CD4-positive, alpha-beta T cell (primary cell): Measurements from ENCODE around the gene NUDT8. TPM values are rescaled to one million over a fixed set of nuclear protein-coding genes. Genes with fewer than 3 reads are reported as not detected.
"Not testable (repeated sequence)": the region's sequence is repeated elsewhere in the genome, so short reads cannot be mapped to it uniquely, and the experiment has no call there.

Experiments used
- ATAC-seq: fragments of 200-7000 bp; cut with Tn5 transposase; one replicate; pipeline ENCODE4 v1.10.0; 2022; ENCODE audit warnings: mild to moderate bottlenecking; ENCODE audit not compliant: poor library complexity
- CTCF ChIA-PET: fragments of 350-600 bp; sonication (Branson Sonifier 250); formaldehyde crosslinking; loops from one replicate; lab custom pipeline; 2021; ENCODE audit warnings: antibody characterized with exemption, inconsistent platforms; lab: Charles Lee
- POLR2A ChIA-PET: fragments of 350-600 bp; sonication (Branson Sonifier 250); formaldehyde crosslinking; loops from one replicate; lab custom pipeline; 2021; ENCODE audit warnings: antibody characterized with exemption, inconsistent platforms; lab: Charles Lee
- DNase-seq, 14 experiments: peaks; one replicate each; pipeline ENCODE4 v3.0.0-alpha.2; 2013 to 2020; ENCODE audit warnings: mixed read lengths in 2 of 14
- H3K27ac ChIP-seq, 2 donors: one replicate each; pipeline versions ENCODE4 v1.5.1 to v1.7.0; 2013; ENCODE audit warnings: low read length in 2 of 2, low read depth in 1 of 2, mild to moderate bottlenecking in 1 of 2
- H3K27me3 ChIP-seq, 2 experiments: 1 replicate in 1 of 2; 2 replicates in 1 of 2; pipeline versions ENCODE4 v1.6.1 to v1.7.0; 2013; ENCODE audit warnings: low read length in 2 of 2, control low read depth in 1 of 2, mild to moderate bottlenecking in 1 of 2, moderate library complexity in 1 of 2; ENCODE audit not compliant: insufficient read depth in 2 of 2, control insufficient read depth in 1 of 2
- H3K36me3 ChIP-seq: one replicate; pipeline ENCODE4 v1.6.1; 2013; ENCODE audit warnings: low read length, control low read depth; ENCODE audit not compliant: insufficient read depth
- H3K4me1 ChIP-seq: one replicate; pipeline ENCODE4 v1.6.1; 2013; ENCODE audit warnings: low read length, control low read depth; ENCODE audit not compliant: insufficient read depth
- H3K4me3 ChIP-seq: one replicate; pipeline ENCODE4 v1.5.1; 2013; ENCODE audit warnings: mild to moderate bottlenecking, low read length, moderate library complexity
- H3K9me3 ChIP-seq, 2 experiments: 1 replicate in 1 of 2; 2 replicates in 1 of 2; pipeline versions ENCODE4 v1.6.1 to v1.7.0; 2013; ENCODE audit warnings: low read length in 2 of 2, mild to moderate bottlenecking in 2 of 2, control low read depth in 1 of 2, moderate library complexity in 1 of 2; ENCODE audit not compliant: control insufficient read depth in 1 of 2, insufficient read depth in 1 of 2
- H3K27ac Mint-ChIP-seq: one replicate; pipeline ENCODE4 v1.8.0; 2020; ENCODE audit warnings: mixed read lengths
- H3K27me3 Mint-ChIP-seq: one replicate; pipeline ENCODE4 v1.8.0; 2021; ENCODE audit warnings: mixed read lengths
- H3K36me3 Mint-ChIP-seq: one replicate; pipeline ENCODE4 v1.8.0; 2021; ENCODE audit warnings: low read depth, mixed read lengths
- H3K4me1 Mint-ChIP-seq: one replicate; pipeline ENCODE4 v1.8.0; 2021; ENCODE audit warnings: low read depth, mixed read lengths
- H3K4me3 Mint-ChIP-seq: one replicate; pipeline ENCODE4 v1.8.0; 2020; ENCODE audit warnings: mild to moderate bottlenecking, mixed read lengths
- H3K9me3 Mint-ChIP-seq: one replicate; pipeline ENCODE4 v1.8.0; 2020; ENCODE audit warnings: mixed read lengths
- CTCF ChIP-seq: fragments of 200-600 bp; IDR thresholded peaks from one replicate; pipeline ENCODE4 v1.8.0; 2022; ENCODE audit warnings: antibody characterized with exemption, mild to moderate bottlenecking
- intact Hi-C, 2 experiments: fragments of 100-400 bp; cut with DNase I in 1 of 2; cut with micrococcal nuclease in 1 of 2; formaldehyde crosslinking; loops; one replicate each; pipeline versions ENCODE4 v1.15.1 to v1.9.0; 2023 to 2025; cut with DNase I, micrococcal nuclease
- total RNA-seq, 174 experiments: library from RNA in 2 of 174; stranded (reverse) in 2 of 174; gene quantifications; one replicate each; pipeline ENCODE4 v1.2.3 and lab custom pipeline; 2021 to 2026

Gene NUDT8
- total RNA-seq, 2 experiments from 2014 or later: 0.92 to 1.4 TPM

- Histone ChIP-seq H3K27ac (no peak overlapping the region), H3K4me3 (no peak overlapping the region), H3K9me3 (no peaks in the 10 kb centered on the region), H3K4me1 (peaks cover 22% of the 10 kb centered on the region), H3K36me3 (no peaks in the 10 kb centered on the region), H3K27me3 (no peaks in the 10 kb centered on the region)
- H3K27ac Mint-ChIP-seq: no peak overlapping the region
- TF ChIP-seq CTCF: no peak
- no peaks in the 10 kb centered on the region for H3K36me3 Mint-ChIP-seq
- H3K4me3 Mint-ChIP-seq: peak overlapping the region; percentile 56
- H3K9me3 Mint-ChIP-seq: no peaks in the 10 kb centered on the region
- peaks cover 6% of the 10 kb centered on the region for H3K4me1 Mint-ChIP-seq
- ChIA-PET CTCF (interaction anchor here (1.6 to 3.7 kb wide), 6 partner anchors 11 to 31 kb away, joined by 7 to 38 read pairs (median 12); partner anchors contain the start of genes ACY3 and TBX10), POLR2A (interaction anchor here (2.6 to 4.5 kb wide), 4 partner anchors 14 to 45 kb away, joined by 16 to 51 read pairs (median 30); partner anchors contain the start of genes ACY3 and GSTP1)
- H3K27me3 Mint-ChIP-seq: no peaks in the 10 kb centered on the region
- DNase-seq: peak in 3 of 14 experiments; percentile 2 to 33 (median 31)
- intact Hi-C loops: no loop called here
- no peak for ATAC-seq
Observed at GRCh38 chr11:67627812-67628624, 1.7 kb downstream of the NUDT8 start.

- peaks cover 6% of the 10 kb centered on the region for H3K4me1 Mint-ChIP-seq
- no peaks in the 10 kb centered on the region for H3K36me3 ChIP-seq
- TF ChIP-seq CTCF: no peak
- H3K36me3 Mint-ChIP-seq: no peaks in the 10 kb centered on the region
- peaks cover 22% of the 10 kb centered on the region for H3K4me1 ChIP-seq
- H3K27me3 Mint-ChIP-seq: no peaks in the 10 kb centered on the region
- ChIA-PET CTCF (no interaction called here), POLR2A (interaction anchor here (3.8 to 4.5 kb wide), 2 partner anchors 23 to 44 kb away, joined by 16 to 51 read pairs; partner anchors contain the start of genes ACY3 and GSTP1)
- no peak overlapping the region for H3K27ac Mint-ChIP-seq
- no peaks in the 10 kb centered on the region for H3K9me3 Mint-ChIP-seq
- peak overlapping the region; percentile 66 for H3K4me3 Mint-ChIP-seq
- no peaks in the 10 kb centered on the region for H3K9me3 ChIP-seq
- DNase-seq: no peak
- intact Hi-C loops: no loop called here
- H3K27ac ChIP-seq: no peak overlapping the region
- no peaks in the 10 kb centered on the region for H3K27me3 ChIP-seq
- no peak overlapping the region for H3K4me3 ChIP-seq
- no peak for ATAC-seq
Observed at GRCh38 chr11:67627441-67627811, 2.3 kb downstream of the NUDT8 start.

- ChIA-PET POLR2A (no interaction called here), CTCF (no interaction called here)
- Mint-ChIP-seq H3K9me3 (no peaks in the 10 kb centered on the region), H3K4me3 (peak overlapping the region; percentile 66), H3K27ac (no peak overlapping the region), H3K4me1 (peaks cover 6% of the 10 kb centered on the region), H3K36me3 (no peaks in the 10 kb centered on the region), H3K27me3 (no peaks in the 10 kb centered on the region)
- no peak for ATAC-seq
- H3K4me1 ChIP-seq: peaks cover 22% of the 10 kb centered on the region
- H3K27me3 ChIP-seq: no peaks in the 10 kb centered on the region
- TF ChIP-seq CTCF: no peak
- intact Hi-C loops: no loop called here
- H3K4me3 ChIP-seq: no peak overlapping the region
- no peak overlapping the region for H3K27ac ChIP-seq
- DNase-seq: peak in 1 of 14 experiments; percentile 13
- no peaks in the 10 kb centered on the region for H3K9me3 ChIP-seq
- no peaks in the 10 kb centered on the region for H3K36me3 ChIP-seq
Observed at GRCh38 chr11:67626970-67627369, 2.8 kb downstream of the NUDT8 start.

- H3K4me1 Mint-ChIP-seq, DNase-seq, H3K4me3 Mint-ChIP-seq, H3K27ac Mint-ChIP-seq, CTCF ChIA-PET, H3K4me3 ChIP-seq, H3K27me3 Mint-ChIP-seq, H3K27me3 ChIP-seq, H3K9me3 ChIP-seq, H3K36me3 ChIP-seq, ATAC-seq, H3K27ac ChIP-seq, POLR2A ChIA-PET, H3K9me3 Mint-ChIP-seq, intact Hi-C loops, H3K36me3 Mint-ChIP-seq: not testable (repeated sequence)
- peaks cover 20% of the 10 kb centered on the region for H3K4me1 ChIP-seq
Observed at GRCh38 chr11:67626131-67626833, 3.5 kb downstream of the NUDT8 start.

GRCh38 chr11:67623795-67624194 lies 5.9 kb downstream of the NUDT8 start:
- H3K27ac ChIP-seq, H3K27ac Mint-ChIP-seq, H3K36me3 Mint-ChIP-seq, H3K4me3 Mint-ChIP-seq, DNase-seq, H3K4me1 ChIP-seq, H3K9me3 ChIP-seq, CTCF ChIA-PET, intact Hi-C loops, H3K27me3 ChIP-seq, H3K36me3 ChIP-seq, ATAC-seq, H3K4me1 Mint-ChIP-seq, H3K9me3 Mint-ChIP-seq, H3K4me3 ChIP-seq, H3K27me3 Mint-ChIP-seq: not testable (repeated sequence)
- POLR2A ChIA-PET: interaction anchor here (0.6 kb wide), 1 partner anchor 1005 kb away, joined by 3 read pairs; no protein-coding TSS in a partner anchor
